Upper lobe of left lung (tissue), 4 donors: ENCODE data around the gene DZIP1.

Source experiments
- EP300 ChIP-seq, 4 donors: sonication (generic); formaldehyde crosslinking; IDR thresholded peaks; one replicate each; pipeline ENCODE4 v1.5.1; 2017; ENCODE audit warnings: antibody characterized with exemption in 4 of 4, control low read depth in 2 of 4
- POLR2A ChIP-seq, 4 donors: fragments of 450-650 bp; IDR thresholded peaks; one replicate each; pipeline ENCODE4 v1.5.1; 2016 to 2017; ENCODE audit warnings: antibody characterized with exemption in 4 of 4, mild to moderate bottlenecking in 2 of 4
- POLR2AphosphoS5 ChIP-seq, 2 donors: sonication (generic); formaldehyde crosslinking; IDR thresholded peaks; one replicate each; pipeline ENCODE4 v1.5.1; 2017; ENCODE audit warnings: antibody characterized with exemption in 2 of 2
- TF ChIP-seq, protein P1 (sequence below), 6 experiments: fragments of 450-650 bp in 4 of 6; fragments of 200-600 bp in 2 of 6; sonication (generic) in 2 of 6; IDR thresholded peaks; one replicate each; pipeline ENCODE4 v1.5.1; 2016 to 2019; ENCODE audit warnings: antibody characterized with exemption in 6 of 6

GRCh38 chr13:95608640-95609323, 35.7 kb downstream of the DZIP1 start:
- TF ChIP-seq, protein P1, sequence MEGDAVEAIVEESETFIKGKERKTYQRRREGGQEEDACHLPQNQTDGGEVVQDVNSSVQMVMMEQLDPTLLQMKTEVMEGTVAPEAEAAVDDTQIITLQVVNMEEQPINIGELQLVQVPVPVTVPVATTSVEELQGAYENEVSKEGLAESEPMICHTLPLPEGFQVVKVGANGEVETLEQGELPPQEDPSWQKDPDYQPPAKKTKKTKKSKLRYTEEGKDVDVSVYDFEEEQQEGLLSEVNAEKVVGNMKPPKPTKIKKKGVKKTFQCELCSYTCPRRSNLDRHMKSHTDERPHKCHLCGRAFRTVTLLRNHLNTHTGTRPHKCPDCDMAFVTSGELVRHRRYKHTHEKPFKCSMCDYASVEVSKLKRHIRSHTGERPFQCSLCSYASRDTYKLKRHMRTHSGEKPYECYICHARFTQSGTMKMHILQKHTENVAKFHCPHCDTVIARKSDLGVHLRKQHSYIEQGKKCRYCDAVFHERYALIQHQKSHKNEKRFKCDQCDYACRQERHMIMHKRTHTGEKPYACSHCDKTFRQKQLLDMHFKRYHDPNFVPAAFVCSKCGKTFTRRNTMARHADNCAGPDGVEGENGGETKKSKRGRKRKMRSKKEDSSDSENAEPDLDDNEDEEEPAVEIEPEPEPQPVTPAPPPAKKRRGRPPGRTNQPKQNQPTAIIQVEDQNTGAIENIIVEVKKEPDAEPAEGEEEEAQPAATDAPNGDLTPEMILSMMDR (IDR thresholded peaks at IDR 0.05), result no peak
- no peak for TF ChIP-seq POLR2AphosphoS5 (IDR thresholded peaks at IDR 0.05)
- no peak for TF ChIP-seq POLR2A (IDR thresholded peaks at IDR 0.05)
- TF ChIP-seq EP300 (IDR thresholded peaks at IDR 0.05), result no peak
